ENCODE results near the gene QDPR.

DNA sequence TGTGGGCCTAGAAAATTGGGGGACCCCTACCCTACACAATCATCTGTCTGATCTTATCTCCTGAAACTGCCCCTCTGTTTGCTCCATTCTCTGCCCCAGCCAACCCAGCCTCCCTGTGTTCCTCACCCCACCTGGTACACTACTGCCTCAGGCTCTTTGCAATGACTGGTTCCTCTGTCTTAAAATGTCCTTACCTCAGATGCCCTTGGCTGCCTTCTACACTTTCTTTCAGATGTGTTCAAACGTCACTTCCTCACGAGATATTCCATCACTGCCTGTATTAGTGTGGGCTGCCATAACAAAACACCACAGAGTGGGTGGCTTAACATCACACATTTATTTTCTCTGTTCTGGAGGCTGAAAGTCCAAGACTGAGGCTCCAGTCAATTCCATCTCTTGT is 29.2 kb downstream of the QDPR start:
- TF ChIP-seq POLR2A (IDR thresholded peaks at IDR 0.05): no peak
- TF ChIP-seq, protein P1, sequence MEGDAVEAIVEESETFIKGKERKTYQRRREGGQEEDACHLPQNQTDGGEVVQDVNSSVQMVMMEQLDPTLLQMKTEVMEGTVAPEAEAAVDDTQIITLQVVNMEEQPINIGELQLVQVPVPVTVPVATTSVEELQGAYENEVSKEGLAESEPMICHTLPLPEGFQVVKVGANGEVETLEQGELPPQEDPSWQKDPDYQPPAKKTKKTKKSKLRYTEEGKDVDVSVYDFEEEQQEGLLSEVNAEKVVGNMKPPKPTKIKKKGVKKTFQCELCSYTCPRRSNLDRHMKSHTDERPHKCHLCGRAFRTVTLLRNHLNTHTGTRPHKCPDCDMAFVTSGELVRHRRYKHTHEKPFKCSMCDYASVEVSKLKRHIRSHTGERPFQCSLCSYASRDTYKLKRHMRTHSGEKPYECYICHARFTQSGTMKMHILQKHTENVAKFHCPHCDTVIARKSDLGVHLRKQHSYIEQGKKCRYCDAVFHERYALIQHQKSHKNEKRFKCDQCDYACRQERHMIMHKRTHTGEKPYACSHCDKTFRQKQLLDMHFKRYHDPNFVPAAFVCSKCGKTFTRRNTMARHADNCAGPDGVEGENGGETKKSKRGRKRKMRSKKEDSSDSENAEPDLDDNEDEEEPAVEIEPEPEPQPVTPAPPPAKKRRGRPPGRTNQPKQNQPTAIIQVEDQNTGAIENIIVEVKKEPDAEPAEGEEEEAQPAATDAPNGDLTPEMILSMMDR (IDR thresholded peaks at IDR 0.05): no peak

All from adrenal gland (tissue), 5 donors.